ENCODE measurements around the gene EPHB6.

EPHB6 gene

GRCh38 chr7:142853739-142854371 lies 1.0 kb upstream of the EPHB6 start:
- Histone ChIP-seq H3K27ac (ENCODE audit: extremely low read depth, low read depth, low read length) (no peak overlapping the region; the same call in 1 of the 2 replicates), H3K4me3 (ENCODE audit: low read depth, low read length) (peak overlapping the region; percentile 51), H3K4me1 (ENCODE audit: control insufficient read depth, insufficient read depth, low read length) (no peaks in the 10 kb centered on the region), H3K36me3 (ENCODE audit: control insufficient read depth in 2 of 2, insufficient read depth in 1 of 2, low read length in 2 of 2) (no peaks in the 10 kb centered on the region), H3K9me3 (ENCODE audit: control insufficient read depth, insufficient read depth, low read depth, low read length) (no peaks in the 10 kb centered on the region)
- POLR2A ChIA-PET, result no interaction called here
- CTCF ChIA-PET, result interaction anchor here (0.5 to 3.6 kb wide), 11 partner anchors 13 to 361 kb away, joined by 3 to 18 read pairs (median 4); no protein-coding TSS in a partner anchor
- peak; percentile 55; the same call in 1 of the 2 replicates for TF ChIP-seq ZNF121 (tag by site-specific recombination; IDR thresholded peaks at IDR 0.05)
- TF ChIP-seq ZNF114 (tag by site-specific recombination; IDR thresholded peaks at IDR 0.05), result no peak
- no peak for TF ChIP-seq ZBTB11 (tag by site-specific recombination; conservative IDR thresholded peaks at IDR 0.05; ENCODE audit: low read depth)
- peak; percentile 45 for TF ChIP-seq ZIC2 (tag by site-specific recombination; IDR thresholded peaks at IDR 0.05)
- 0 out of 2 replicates have a peak, but pooled peaks have one; percentile 72 for TF ChIP-seq SP3 (tag by site-specific recombination; IDR thresholded peaks at IDR 0.05)
- 0 out of 2 replicates have a peak, but pooled peaks have one; percentile 19 for TF ChIP-seq ZNF394 (tag by site-specific recombination; IDR thresholded peaks at IDR 0.05; ENCODE audit: borderline replicate concordance)
- no peak for TF ChIP-seq ZNF777 (tag by site-specific recombination; IDR thresholded peaks at IDR 0.05; ENCODE audit: borderline replicate concordance)
- TF ChIP-seq TCF7L2 (IDR thresholded peaks at IDR 0.05; ENCODE audit: borderline replicate concordance, low read depth, low read length), result no peak
- TF ChIP-seq ZNF18 (tag by site-specific recombination; IDR thresholded peaks at IDR 0.05), result no peak
- TF ChIP-seq ZNF423 (tag by site-specific recombination; IDR thresholded peaks at IDR 0.05), result peak; percentile 97
- no peak for TF ChIP-seq ZFHX2 (tag by site-specific recombination; conservative IDR thresholded peaks at IDR 0.05)
- no peak for TF ChIP-seq ZNF660 (tag by site-specific recombination; IDR thresholded peaks at IDR 0.05)
- no peak for TF ChIP-seq ZNF354C (tag by site-specific recombination; IDR thresholded peaks at IDR 0.05; ENCODE audit: borderline replicate concordance, low read depth)
- peak; percentile 67 for TF ChIP-seq CTCF (tag by site-specific recombination; IDR thresholded peaks at IDR 0.05)
- TF ChIP-seq ZNF335 (tag by site-specific recombination; conservative IDR thresholded peaks at IDR 0.05), result peak; percentile 94
- TF ChIP-seq, protein P1, sequence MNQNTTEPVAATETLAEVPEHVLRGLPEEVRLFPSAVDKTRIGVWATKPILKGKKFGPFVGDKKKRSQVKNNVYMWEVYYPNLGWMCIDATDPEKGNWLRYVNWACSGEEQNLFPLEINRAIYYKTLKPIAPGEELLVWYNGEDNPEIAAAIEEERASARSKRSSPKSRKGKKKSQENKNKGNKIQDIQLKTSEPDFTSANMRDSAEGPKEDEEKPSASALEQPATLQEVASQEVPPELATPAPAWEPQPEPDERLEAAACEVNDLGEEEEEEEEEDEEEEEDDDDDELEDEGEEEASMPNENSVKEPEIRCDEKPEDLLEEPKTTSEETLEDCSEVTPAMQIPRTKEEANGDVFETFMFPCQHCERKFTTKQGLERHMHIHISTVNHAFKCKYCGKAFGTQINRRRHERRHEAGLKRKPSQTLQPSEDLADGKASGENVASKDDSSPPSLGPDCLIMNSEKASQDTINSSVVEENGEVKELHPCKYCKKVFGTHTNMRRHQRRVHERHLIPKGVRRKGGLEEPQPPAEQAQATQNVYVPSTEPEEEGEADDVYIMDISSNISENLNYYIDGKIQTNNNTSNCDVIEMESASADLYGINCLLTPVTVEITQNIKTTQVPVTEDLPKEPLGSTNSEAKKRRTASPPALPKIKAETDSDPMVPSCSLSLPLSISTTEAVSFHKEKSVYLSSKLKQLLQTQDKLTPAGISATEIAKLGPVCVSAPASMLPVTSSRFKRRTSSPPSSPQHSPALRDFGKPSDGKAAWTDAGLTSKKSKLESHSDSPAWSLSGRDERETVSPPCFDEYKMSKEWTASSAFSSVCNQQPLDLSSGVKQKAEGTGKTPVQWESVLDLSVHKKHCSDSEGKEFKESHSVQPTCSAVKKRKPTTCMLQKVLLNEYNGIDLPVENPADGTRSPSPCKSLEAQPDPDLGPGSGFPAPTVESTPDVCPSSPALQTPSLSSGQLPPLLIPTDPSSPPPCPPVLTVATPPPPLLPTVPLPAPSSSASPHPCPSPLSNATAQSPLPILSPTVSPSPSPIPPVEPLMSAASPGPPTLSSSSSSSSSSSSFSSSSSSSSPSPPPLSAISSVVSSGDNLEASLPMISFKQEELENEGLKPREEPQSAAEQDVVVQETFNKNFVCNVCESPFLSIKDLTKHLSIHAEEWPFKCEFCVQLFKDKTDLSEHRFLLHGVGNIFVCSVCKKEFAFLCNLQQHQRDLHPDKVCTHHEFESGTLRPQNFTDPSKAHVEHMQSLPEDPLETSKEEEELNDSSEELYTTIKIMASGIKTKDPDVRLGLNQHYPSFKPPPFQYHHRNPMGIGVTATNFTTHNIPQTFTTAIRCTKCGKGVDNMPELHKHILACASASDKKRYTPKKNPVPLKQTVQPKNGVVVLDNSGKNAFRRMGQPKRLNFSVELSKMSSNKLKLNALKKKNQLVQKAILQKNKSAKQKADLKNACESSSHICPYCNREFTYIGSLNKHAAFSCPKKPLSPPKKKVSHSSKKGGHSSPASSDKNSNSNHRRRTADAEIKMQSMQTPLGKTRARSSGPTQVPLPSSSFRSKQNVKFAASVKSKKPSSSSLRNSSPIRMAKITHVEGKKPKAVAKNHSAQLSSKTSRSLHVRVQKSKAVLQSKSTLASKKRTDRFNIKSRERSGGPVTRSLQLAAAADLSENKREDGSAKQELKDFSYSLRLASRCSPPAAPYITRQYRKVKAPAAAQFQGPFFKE (tag by site-specific recombination; IDR thresholded peaks at IDR 0.05; ENCODE audit: borderline replicate concordance), result peak; percentile 55; the same call in 1 of the 2 replicates
- TF ChIP-seq PATZ1 (tag by site-specific recombination; IDR thresholded peaks at IDR 0.05), result 0 out of 2 replicates have a peak, but pooled peaks have one; percentile 19
- peak; percentile 79 for TF ChIP-seq SP2 (tag by site-specific recombination; IDR thresholded peaks at IDR 0.05)
- peak; percentile 83 for TF ChIP-seq ZNF654 (tag by site-specific recombination; IDR thresholded peaks at IDR 0.05; ENCODE audit: low read depth)
- peak; percentile 80; the same call in 1 of the 2 replicates for TF ChIP-seq ZBTB20 (tag by site-specific recombination; IDR thresholded peaks at IDR 0.05)
